ENCODE measurements around the gene DNMBP. TPM values are rescaled to one million over a fixed set of nuclear protein-coding genes. Genes with fewer than 3 reads are reported as not detected.

The DNMBP gene
- total RNA-seq = 29.2 and 35.3 TPM in 2 replicates

GRCh38 chr10:100009793-100010676 lies at the start of gene DNMBP:
TSS of gene DNMBP (minus strand) at chr10:100009947. CDS start at chr10:99972124, 37,823 bp downstream.

Other genes starting within 250 kb of the DNMBP start
- 0.61 and 0.65 TPM in 2 replicates for gene ABCC2, start 227.3 kb downstream of the DNMBP start, total RNA-seq
- not detected in 2 replicates for gene CPN1, start 71.9 kb upstream of the DNMBP start, total RNA-seq
- 35.4 and 74.0 TPM in 2 replicates for gene ERLIN1, start 176.1 kb upstream of the DNMBP start, total RNA-seq
- gene CHUK, start 219.6 kb upstream of the DNMBP start, total RNA-seq = 27.6 and 30.9 TPM in 2 replicates